IMR-90 (cell line): ENCODE data around the gene ALDH1A1. TPM values are rescaled to one million over a fixed set of nuclear protein-coding genes. Genes with fewer than 3 reads are reported as not detected.

ENCODE experiments used
- ATAC-seq: fragments of 200-7000 bp; cut with Tn5 transposase; 2 replicates; pipeline ENCODE4 v1.9.1; 2020; ENCODE audit warnings: low read depth, mild to moderate bottlenecking, moderate library complexity
- BruUV-seq: library from RNA; stranded (reverse); fragments of 400-500 nt; replicated peaks from 2 replicates; lab custom pipeline; 2021; lab: Mats Ljungman, UMichigan
- CTCF ChIA-PET: fragments of 300-600 bp; formaldehyde crosslinking; extraction: SDS; loops from one replicate; lab custom pipeline; 2021; ENCODE audit warnings: antibody characterized with exemption; lab: Yijun Ruan, JAX
- POLR2A ChIA-PET: fragments of 300-600 bp; sonication (Branson Sonifier 250); formaldehyde crosslinking; loops from one replicate; lab custom pipeline; 2022; ENCODE audit warnings: antibody characterized with exemption; ENCODE audit not compliant: unreplicated experiment; lab: Charles Lee
- DNase-seq: peaks from one replicate; pipeline ENCODE4 v3.0.0; 2013
- H2AFZ ChIP-seq: replicated peaks from 2 replicates; pipeline ENCODE3; 2013; ENCODE audit warnings: low read length, mild to moderate bottlenecking; ENCODE audit not compliant: poor library complexity
- H2AK5ac ChIP-seq: 2 replicates; pipeline ENCODE4 v1.6.1; 2013; ENCODE audit warnings: low read depth, low read length, inconsistent platforms
- H2AK9ac ChIP-seq: replicated peaks from 2 replicates; pipeline ENCODE3; 2013; ENCODE audit warnings: mild to moderate bottlenecking, low read depth, low read length, moderate library complexity; ENCODE audit not compliant: poor library complexity
- H2BK120ac ChIP-seq: 2 replicates; pipeline ENCODE4 v1.6.1; 2013; ENCODE audit warnings: low read depth, low read length, inconsistent platforms
- H2BK15ac ChIP-seq: 3 replicates; pipeline ENCODE4 v1.6.1; 2013; ENCODE audit warnings: low read depth, low read length, inconsistent platforms
- H2BK20ac ChIP-seq: 2 replicates; pipeline ENCODE4 v1.6.1; 2013; ENCODE audit warnings: low read depth, mild to moderate bottlenecking, inconsistent platforms, low read length, moderate library complexity
- H2BK5ac ChIP-seq: 2 replicates; pipeline ENCODE4 v1.6.1; 2013; ENCODE audit warnings: mild to moderate bottlenecking, low read depth, low read length, inconsistent platforms; ENCODE audit not compliant: poor library complexity, severe bottlenecking
- H3K14ac ChIP-seq: replicated peaks from 2 replicates; pipeline ENCODE4 v1.6.1; 2013; ENCODE audit warnings: low read depth, low read length, inconsistent platforms
- H3K18ac ChIP-seq: 2 replicates; pipeline ENCODE4 v1.6.1; 2013; ENCODE audit warnings: low read depth, low read length, control low read depth
- H3K23ac ChIP-seq: 2 replicates; pipeline ENCODE4 v1.6.1; 2013; ENCODE audit warnings: low read depth, low read length, inconsistent platforms
- H3K27ac ChIP-seq: 2 replicates; pipeline ENCODE4 v1.5.1; 2013; ENCODE audit warnings: mild to moderate bottlenecking, control low read depth, low read length; ENCODE audit not compliant: insufficient read depth
- H3K27me3 ChIP-seq: 2 replicates; pipeline ENCODE4 v1.6.1; 2013; ENCODE audit warnings: low read length; ENCODE audit not compliant: control insufficient read depth, insufficient read depth
- H3K36me3 ChIP-seq: 2 replicates; pipeline ENCODE4 v1.6.1; 2013; ENCODE audit warnings: low read length, mixed read lengths; ENCODE audit not compliant: control insufficient read depth, insufficient read depth
- H3K4ac ChIP-seq: 2 replicates; pipeline ENCODE4 v1.6.1; 2013; ENCODE audit warnings: low read depth, low read length, inconsistent platforms
- H3K4me1 ChIP-seq: 2 replicates; pipeline ENCODE4 v1.6.1; 2013; ENCODE audit warnings: low read length, mixed read lengths; ENCODE audit not compliant: control insufficient read depth, insufficient read depth
- H3K4me2 ChIP-seq: 2 replicates; pipeline ENCODE4 v1.6.1; 2013; ENCODE audit warnings: low read depth, mild to moderate bottlenecking, control low read depth, low read length, moderate library complexity
- H3K4me3 ChIP-seq: 2 replicates; pipeline ENCODE4 v1.5.1; 2013; ENCODE audit warnings: low read depth, mild to moderate bottlenecking, control low read depth, low read length, moderate library complexity; ENCODE audit not compliant: insufficient read depth
- H3K56ac ChIP-seq: 2 replicates; pipeline ENCODE4 v1.6.1; 2013; ENCODE audit warnings: low read length, inconsistent platforms; ENCODE audit not compliant: insufficient read depth; ENCODE audit errors: extremely low read depth
- H3K79me1 ChIP-seq, 2 experiments: 2 replicates each; pipeline ENCODE4 v1.6.1; 2013; ENCODE audit warnings: low read length in 2 of 2, inconsistent platforms in 1 of 2, low read depth in 1 of 2
- H3K9ac ChIP-seq: 2 replicates; pipeline ENCODE4 v1.6.1; 2013; ENCODE audit warnings: low read depth, low read length, control low read depth
- H3K9me1 ChIP-seq: 2 replicates; pipeline ENCODE4 v1.6.1; 2013; ENCODE audit warnings: low read length, inconsistent platforms; ENCODE audit not compliant: insufficient read depth
- H3K9me3 ChIP-seq: 2 replicates; pipeline ENCODE4 v1.6.1; 2013; ENCODE audit warnings: low read length; ENCODE audit not compliant: control insufficient read depth, insufficient read depth
- H4K20me1 ChIP-seq: 2 replicates; pipeline ENCODE4 v1.6.1; 2013; ENCODE audit warnings: low read length, inconsistent platforms; ENCODE audit not compliant: insufficient read depth
- H4K5ac ChIP-seq: 2 replicates; pipeline ENCODE4 v1.6.1; 2013; ENCODE audit warnings: mild to moderate bottlenecking, low read depth, low read length, control low read depth
- H4K8ac ChIP-seq, 2 experiments: 2 replicates each; pipeline ENCODE4 v1.6.1; 2013; ENCODE audit warnings: low read depth in 2 of 2, low read length in 2 of 2, control low read depth in 1 of 2, inconsistent platforms in 1 of 2
- H4K91ac ChIP-seq: 2 replicates; pipeline ENCODE4 v1.6.1; 2013; ENCODE audit warnings: low read depth, low read length, inconsistent platforms; ENCODE audit not compliant: insufficient read depth
- BHLHE40 ChIP-seq: fragments of 150-350 bp; IDR thresholded peaks from 2 replicates; pipeline ENCODE4 v1.6.1; 2016; ENCODE audit warnings: mild to moderate bottlenecking, low read depth, low read length
- CEBPB ChIP-seq: IDR thresholded peaks from 2 replicates; pipeline ENCODE4 v1.6.1; 2012; ENCODE audit warnings: low read depth, low read length, improper control_type of control experiment
- CHD1 ChIP-seq: IDR thresholded peaks from 2 replicates; pipeline ENCODE4 v1.6.1; 2012; ENCODE audit warnings: low read depth, low read length, improper control_type of control experiment
- FOS ChIP-seq: fragments of 150-350 bp; IDR thresholded peaks from 2 replicates; pipeline ENCODE4 v1.6.1; 2016; ENCODE audit warnings: low read depth, low read length
- MAFK ChIP-seq: IDR thresholded peaks from 2 replicates; pipeline ENCODE4 v1.6.1; 2012; ENCODE audit warnings: low read depth, low read length, improper control_type of control experiment
- MAZ ChIP-seq: IDR thresholded peaks from 2 replicates; pipeline ENCODE4 v1.6.1; 2012; ENCODE audit warnings: low read depth, mild to moderate bottlenecking, low read length, improper control_type of control experiment, moderate library complexity, borderline replicate concordance
- MXI1 ChIP-seq: IDR thresholded peaks from 2 replicates; pipeline ENCODE4 v1.6.1; 2012; ENCODE audit warnings: low read depth, mild to moderate bottlenecking, low read length, moderate library complexity, borderline replicate concordance
- NFE2L2 ChIP-seq: fragments of 150-350 bp; IDR thresholded peaks from 2 replicates; pipeline ENCODE4 v1.6.1; 2016; ENCODE audit warnings: low read depth, mild to moderate bottlenecking, low read length
- POLR2A ChIP-seq: IDR thresholded peaks from 2 replicates; pipeline ENCODE4 v1.6.1; 2012; ENCODE audit warnings: mild to moderate bottlenecking, low read depth, low read length
- RAD21 ChIP-seq: IDR thresholded peaks from 2 replicates; pipeline ENCODE4 v1.6.1; 2012; ENCODE audit warnings: low read length, improper control_type of control experiment
- RCOR1 ChIP-seq: IDR thresholded peaks from 2 replicates; pipeline ENCODE4 v1.6.1; 2012; ENCODE audit warnings: mild to moderate bottlenecking, low read length, improper control_type of control experiment; ENCODE audit not compliant: insufficient replicate concordance
- RFX5 ChIP-seq: IDR thresholded peaks from 2 replicates; pipeline ENCODE4 v1.8.0; 2012; ENCODE audit warnings: low read depth, mild to moderate bottlenecking, low read length, moderate library complexity
- SMC3 ChIP-seq: fragments of 150-350 bp; IDR thresholded peaks from 2 replicates; pipeline ENCODE4 v1.6.1; 2016; ENCODE audit warnings: low read depth, mild to moderate bottlenecking, antibody characterized with exemption, low read length, moderate library complexity
- dilution Hi-C: fragments of 300-500 bp; cut with HindIII; formaldehyde crosslinking; loops from one replicate; pipeline ENCODE4 v1.14.3; 2018; ENCODE audit warnings: low sequenced_read_pairs; ENCODE audit not compliant: unreplicated experiment
- in situ Hi-C: fragments of 300-500 bp; cut with MboI; formaldehyde crosslinking; loops from 3 replicates; pipeline ENCODE4 v1.14.3; 2019; ENCODE audit warnings: low sequenced_read_pairs, inconsistent platforms, mixed read lengths
- intact Hi-C: fragments of 100-400 bp; cut with micrococcal nuclease; formaldehyde crosslinking; loops from 2 replicates; pipeline ENCODE4 v1.10.0; 2022
- polyA plus RNA-seq, 3 experiments: library from polyadenylated mRNA; depleted of rRNA; stranded (reverse); fragments of >200 nt; gene quantifications; 2 replicates each; pipeline ENCODE4 v1.2.3, GENCODE V29; 2012; ENCODE audit warnings: low replicate concordance in 1 of 3
- total RNA-seq: library from RNA; depleted of rRNA; stranded (reverse); fragments of >200 nt; gene quantifications from 2 replicates; pipeline ENCODE4 v1.2.3, GENCODE V29; 2012
- TF ChIP-seq, protein P1 (sequence below): conservative IDR thresholded peaks from 2 replicates; pipeline ENCODE4 v1.5.1; 2012; ENCODE audit warnings: mild to moderate bottlenecking, low read depth, low read length, improper control_type of control experiment
- TF ChIP-seq, protein P2 (sequence below): fragments of 150-350 bp; IDR thresholded peaks from 2 replicates; pipeline ENCODE4 v1.6.1; 2017; ENCODE audit warnings: mild to moderate bottlenecking, antibody characterized with exemption, low read length, low read depth
- TF ChIP-seq, protein P3 (sequence below): fragments of 150-350 bp; IDR thresholded peaks from 2 replicates; pipeline ENCODE4 v1.6.1; 2016; ENCODE audit warnings: low read depth, mild to moderate bottlenecking, low read length, moderate library complexity, borderline replicate concordance

Gene ALDH1A1
- total and polyA plus RNA-seq, 2 of the 4 experiments (the other 2 are of a cell fraction) = not detected

DNA sequence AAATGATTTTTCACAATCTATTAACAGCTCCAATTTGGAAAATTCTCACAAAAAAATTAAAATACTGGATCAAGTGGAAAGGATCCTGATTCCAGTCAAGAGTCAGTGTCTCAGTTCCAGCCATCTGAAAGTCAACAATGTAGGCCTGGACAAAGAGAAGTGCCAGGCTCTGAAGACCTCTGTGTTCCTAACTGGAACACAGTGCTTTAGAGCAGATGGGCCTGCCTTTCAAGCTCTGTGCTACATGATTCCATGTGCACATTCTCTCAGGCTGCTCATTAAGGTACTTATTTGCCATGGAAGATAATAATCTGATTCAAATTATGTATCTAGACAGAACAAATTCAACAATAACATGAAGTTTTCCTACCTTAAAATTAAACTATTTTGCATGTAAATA is 30.2 kb upstream of the ALDH1A1 start:
- H4K5ac ChIP-seq = no peak overlapping the region
- in situ Hi-C loops = no loop called here
- no peaks in the 10 kb centered on the region for H3K79me1 ChIP-seq
- intact Hi-C loops = loop anchor here (10.0 kb wide), 1 partner anchor 748 kb away; no protein-coding TSS in a partner anchor
- H3K23ac ChIP-seq = no peak overlapping the region
- H3K18ac ChIP-seq = no peak overlapping the region
- no peak overlapping the region for H2BK15ac ChIP-seq
- H2BK120ac ChIP-seq = no peak overlapping the region
- no peaks in the 10 kb centered on the region for H3K9me1 ChIP-seq
- no peak overlapping the region for H2BK20ac ChIP-seq
- H4K20me1 ChIP-seq = no peaks in the 10 kb centered on the region
- no peak overlapping the region for H4K91ac ChIP-seq
- POLR2A ChIA-PET = no interaction called here
- H3K4ac ChIP-seq = no peak overlapping the region
- H3K27ac ChIP-seq = no peak overlapping the region
- ATAC-seq (no peak), DNase-seq (no peak)
- CTCF ChIA-PET = interaction anchor here (0.7 to 1.2 kb wide), 2 partner anchors 15 to 33 kb away, joined by 3 to 4 read pairs; no protein-coding TSS in a partner anchor
- no peaks in the 10 kb centered on the region for H3K27me3 ChIP-seq
- no peak overlapping the region for H4K8ac ChIP-seq
- no peaks in the 10 kb centered on the region for H3K9me3 ChIP-seq
- H3K4me3 ChIP-seq = no peak overlapping the region
- TF ChIP-seq SMC3 (no peak), RCOR1 (no peak), MAFK (no peak), BHLHE40 (no peak), CEBPB (no peak), RAD21 (no peak), MAZ (no peak), POLR2A (no peak), FOS (no peak), RFX5 (no peak), MXI1 (no peak), CHD1 (no peak), NFE2L2 (no peak)
- TF ChIP-seq, protein P1, sequence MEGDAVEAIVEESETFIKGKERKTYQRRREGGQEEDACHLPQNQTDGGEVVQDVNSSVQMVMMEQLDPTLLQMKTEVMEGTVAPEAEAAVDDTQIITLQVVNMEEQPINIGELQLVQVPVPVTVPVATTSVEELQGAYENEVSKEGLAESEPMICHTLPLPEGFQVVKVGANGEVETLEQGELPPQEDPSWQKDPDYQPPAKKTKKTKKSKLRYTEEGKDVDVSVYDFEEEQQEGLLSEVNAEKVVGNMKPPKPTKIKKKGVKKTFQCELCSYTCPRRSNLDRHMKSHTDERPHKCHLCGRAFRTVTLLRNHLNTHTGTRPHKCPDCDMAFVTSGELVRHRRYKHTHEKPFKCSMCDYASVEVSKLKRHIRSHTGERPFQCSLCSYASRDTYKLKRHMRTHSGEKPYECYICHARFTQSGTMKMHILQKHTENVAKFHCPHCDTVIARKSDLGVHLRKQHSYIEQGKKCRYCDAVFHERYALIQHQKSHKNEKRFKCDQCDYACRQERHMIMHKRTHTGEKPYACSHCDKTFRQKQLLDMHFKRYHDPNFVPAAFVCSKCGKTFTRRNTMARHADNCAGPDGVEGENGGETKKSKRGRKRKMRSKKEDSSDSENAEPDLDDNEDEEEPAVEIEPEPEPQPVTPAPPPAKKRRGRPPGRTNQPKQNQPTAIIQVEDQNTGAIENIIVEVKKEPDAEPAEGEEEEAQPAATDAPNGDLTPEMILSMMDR = no peak
- TF ChIP-seq, protein P2, sequence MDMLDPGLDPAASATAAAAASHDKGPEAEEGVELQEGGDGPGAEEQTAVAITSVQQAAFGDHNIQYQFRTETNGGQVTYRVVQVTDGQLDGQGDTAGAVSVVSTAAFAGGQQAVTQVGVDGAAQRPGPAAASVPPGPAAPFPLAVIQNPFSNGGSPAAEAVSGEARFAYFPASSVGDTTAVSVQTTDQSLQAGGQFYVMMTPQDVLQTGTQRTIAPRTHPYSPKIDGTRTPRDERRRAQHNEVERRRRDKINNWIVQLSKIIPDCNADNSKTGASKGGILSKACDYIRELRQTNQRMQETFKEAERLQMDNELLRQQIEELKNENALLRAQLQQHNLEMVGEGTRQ = no peak
- TF ChIP-seq, protein P3, sequence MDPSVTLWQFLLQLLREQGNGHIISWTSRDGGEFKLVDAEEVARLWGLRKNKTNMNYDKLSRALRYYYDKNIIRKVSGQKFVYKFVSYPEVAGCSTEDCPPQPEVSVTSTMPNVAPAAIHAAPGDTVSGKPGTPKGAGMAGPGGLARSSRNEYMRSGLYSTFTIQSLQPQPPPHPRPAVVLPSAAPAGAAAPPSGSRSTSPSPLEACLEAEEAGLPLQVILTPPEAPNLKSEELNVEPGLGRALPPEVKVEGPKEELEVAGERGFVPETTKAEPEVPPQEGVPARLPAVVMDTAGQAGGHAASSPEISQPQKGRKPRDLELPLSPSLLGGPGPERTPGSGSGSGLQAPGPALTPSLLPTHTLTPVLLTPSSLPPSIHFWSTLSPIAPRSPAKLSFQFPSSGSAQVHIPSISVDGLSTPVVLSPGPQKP = no peak
- H3K36me3 ChIP-seq = no peaks in the 10 kb centered on the region
- H3K4me1 ChIP-seq = no peaks in the 10 kb centered on the region
- no peak overlapping the region for H2AK9ac ChIP-seq
- dilution Hi-C loops = no loop called here
- BruUV-seq = no TSS peak
- H2AK5ac ChIP-seq = no peak overlapping the region
- H3K56ac ChIP-seq = no peak overlapping the region
- no peak overlapping the region for H3K14ac ChIP-seq
- H2AFZ ChIP-seq = no peak overlapping the region
- H3K4me2 ChIP-seq = no peak overlapping the region
- no peak overlapping the region for H3K9ac ChIP-seq
- no peak overlapping the region for H2BK5ac ChIP-seq
